Smooth muscle cell of bladder (primary cell): Measurements from ENCODE around the gene FGG. TPM values are rescaled to one million over a fixed set of nuclear protein-coding genes. Genes with fewer than 3 reads are reported as not detected.

Source experiments
- total RNA-seq: library from RNA; depleted of rRNA; stranded (reverse); fragments of >200 nt; gene quantifications from 2 replicates; pipeline ENCODE4 v1.2.3, GENCODE V29; 2014

Gene FGG
- 0.09 and 0.14 TPM in 2 replicates for total RNA-seq

GRCh38 chr4:154612472-154613414 lies at the start of gene FGG:
Gene FGG (minus strand): TSS chr4:154612656. CDS start chr4:154612609, 47 bp downstream.

GRCh38 chr4:154590329-154591006 lies 22.0 kb downstream of the FGG start, which contains the start of gene FGA:
Gene FGA (minus strand): TSS chr4:154590742. CDS start chr4:154590687, 55 bp downstream.

GRCh38 chr4:154562697-154563254 lies 49.7 kb downstream of the FGG start, which contains the start of gene FGB:
Gene FGB (plus strand): TSS chr4:154563011. CDS start chr4:154563019, 8 bp downstream.

Other genes with a start within 250 kb of the FGG start
- gene DCHS2, start 120.9 kb downstream of the FGG start, total RNA-seq = under 0.01 TPM in 2 replicates
- 63.3 and 66.6 TPM in 2 replicates for gene PLRG1, start 62.3 kb downstream of the FGG start, total RNA-seq
- gene FGB, start 49.6 kb downstream of the FGG start, total RNA-seq = not detected in 2 replicates
- not detected in 2 replicates for gene FGA, start 21.9 kb downstream of the FGG start, total RNA-seq
- gene LRAT, start 131.3 kb upstream of the FGG start, total RNA-seq = under 0.01 and 0.18 TPM in 2 replicates
- gene RBM46, start 168.6 kb upstream of the FGG start, total RNA-seq = 0.09 TPM in 1 of 2 replicates, not detected in the other